ENCODE measurements around the gene QPRT.
A peak's percentile ranks its signal among the peaks of the same experiment; 100 is the strongest.
"Not testable (repeated sequence)": the region's sequence is repeated elsewhere in the genome, so short reads cannot be mapped to it uniquely, and the experiment has no call there.

QPRT gene

DNA sequence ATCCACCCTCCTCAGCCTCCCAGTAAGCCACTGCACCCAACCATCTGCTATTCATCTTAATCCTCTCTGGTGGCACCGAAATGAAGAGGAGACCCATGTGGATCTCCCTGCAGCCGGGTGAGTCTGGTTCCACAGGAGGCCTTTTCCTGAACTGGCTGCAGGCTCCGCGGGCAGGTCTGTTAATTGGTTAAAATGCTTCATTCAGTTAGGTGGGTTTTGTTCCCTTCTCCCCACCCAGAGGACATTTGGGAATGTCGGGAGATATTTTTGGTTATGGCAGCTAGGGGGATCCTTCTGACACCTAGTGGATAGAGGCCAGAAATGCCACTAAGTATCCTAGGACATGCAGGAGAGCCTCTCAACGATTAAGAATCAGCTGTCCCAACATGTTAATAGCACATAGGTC, 50.1 kb downstream of the QPRT start:
- H3K4me3 ChIP-seq = peak overlapping the region; percentile 53
- DNase-seq (ENCODE audit: low read depth, low spot score) = peak; percentile 30
- peak overlapping the region; percentile 20 for H3K9ac ChIP-seq (ENCODE audit: insufficient read length)

DNA sequence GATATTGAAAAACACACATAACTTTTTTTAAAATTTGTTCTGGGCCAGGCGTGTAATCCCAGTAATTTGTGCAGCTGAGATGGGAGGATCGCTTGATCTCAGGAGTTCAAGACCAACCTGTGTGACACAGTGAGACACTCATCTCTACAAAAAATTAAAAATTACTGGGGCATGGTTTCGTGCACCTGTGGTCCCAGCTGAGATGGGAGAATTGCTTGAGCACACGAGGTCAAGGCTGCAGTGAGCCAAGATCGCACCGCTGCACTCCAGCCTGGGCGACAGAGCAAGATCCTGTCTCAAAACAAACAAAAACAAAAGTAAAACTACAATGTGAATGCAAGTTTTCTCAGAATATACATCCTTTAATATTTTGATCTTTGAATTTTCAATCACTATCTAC, 51.7 kb downstream of the QPRT start:
- Histone ChIP-seq H3K4me3 (no peak overlapping the region), H3K9ac (ENCODE audit: insufficient read length) (no peak overlapping the region), H3K36me3 (ENCODE audit: insufficient read depth, low read length) (no peaks in the 10 kb centered on the region), H3K27ac (no peak overlapping the region), H3K9me3 (ENCODE audit: low read depth, low read length) (no peaks in the 10 kb centered on the region)
- no peak for DNase-seq (ENCODE audit: low read depth, low spot score)
- no peak for TF ChIP-seq FOXP2 (optimal IDR thresholded peaks at IDR 0.05; ENCODE audit: control extremely low read depth, extremely low read length, insufficient read depth)
- TF ChIP-seq EZH2 (IDR thresholded peaks at IDR 0.05) = no peak
- TF ChIP-seq POLR2AphosphoS5 (IDR thresholded peaks at IDR 0.05; ENCODE audit: borderline replicate concordance, low read depth, low read length) = no peak

More for the DNA sequence above, 50.1 kb downstream of the QPRT start:
- Histone ChIP-seq H3K36me3 (ENCODE audit: insufficient read depth, low read length) (no peaks in the 10 kb centered on the region), H3K9me3 (ENCODE audit: low read depth, low read length) (no peaks in the 10 kb centered on the region), H3K27ac (no peak overlapping the region)
- TF ChIP-seq FOXP2 (optimal IDR thresholded peaks at IDR 0.05; ENCODE audit: control extremely low read depth, extremely low read length, insufficient read depth) (no peak), POLR2AphosphoS5 (IDR thresholded peaks at IDR 0.05; ENCODE audit: borderline replicate concordance, low read depth, low read length) (no peak), EZH2 (IDR thresholded peaks at IDR 0.05) (no peak)

DNA sequence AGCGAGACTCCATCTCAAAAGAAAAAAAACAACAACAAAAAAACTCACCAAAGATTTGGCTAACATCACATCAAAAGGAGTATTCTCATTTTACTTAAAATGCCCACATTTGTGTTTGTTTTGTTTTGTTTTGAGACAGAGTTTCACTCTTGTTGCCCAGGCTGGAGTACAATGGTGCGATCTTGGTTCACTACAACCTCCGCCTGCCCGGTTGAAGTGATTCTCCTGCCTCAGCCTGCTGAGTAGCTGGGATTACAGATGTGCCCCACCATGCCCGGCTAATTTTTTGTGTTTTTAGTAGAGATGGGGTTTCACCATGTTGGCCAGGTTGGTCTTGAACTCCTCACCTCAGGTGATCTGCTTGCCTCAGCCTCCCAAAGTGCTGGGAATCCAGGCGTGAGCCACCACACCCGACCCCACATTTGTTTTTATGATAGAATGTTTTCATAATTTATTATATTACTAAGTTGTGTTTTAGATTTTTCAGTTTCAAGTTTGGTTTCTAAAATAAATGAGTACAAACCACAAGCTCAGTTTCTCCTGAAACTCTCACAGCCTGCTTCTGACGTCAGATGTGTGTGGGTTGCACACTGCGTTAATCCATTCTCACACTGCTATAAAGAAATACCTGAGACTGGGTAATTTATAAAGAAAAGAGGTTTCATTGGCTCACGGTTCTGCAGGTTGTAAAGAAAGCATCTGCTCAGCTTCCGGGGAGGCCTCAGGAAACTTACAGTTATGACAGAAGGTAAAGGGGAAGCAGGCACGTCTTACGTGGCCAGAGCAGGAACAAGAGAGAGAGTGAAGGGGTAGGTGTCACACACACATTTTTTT, 53.0 kb downstream of the QPRT start:
- not testable (repeated sequence) for H3K4me3 ChIP-seq; H3K9ac ChIP-seq (ENCODE audit: insufficient read length); DNase-seq (ENCODE audit: low read depth, low spot score); H3K9me3 ChIP-seq (ENCODE audit: low read depth, low read length); H3K27ac ChIP-seq; H3K36me3 ChIP-seq (ENCODE audit: insufficient read depth, low read length)

DNA sequence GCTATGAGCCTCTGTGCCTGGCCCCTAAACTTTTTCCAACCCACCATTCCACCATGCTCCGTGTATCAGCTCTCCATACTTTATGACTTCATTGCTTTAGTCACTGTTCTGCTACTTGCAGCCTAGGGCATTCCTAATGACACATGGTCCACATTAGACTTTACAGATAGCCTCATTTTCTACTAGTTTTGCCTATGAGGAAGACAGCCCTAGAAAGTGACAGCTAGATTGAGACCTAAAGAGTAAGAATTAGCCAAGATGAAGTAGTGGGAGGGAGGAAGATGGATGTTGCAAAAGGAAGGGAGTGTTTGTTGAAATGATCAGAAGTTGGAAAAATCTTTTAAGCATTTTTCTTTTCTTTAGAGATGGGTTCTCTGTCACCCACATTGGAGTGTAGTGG, 55.8 kb downstream of the QPRT start:
- Histone ChIP-seq H3K9ac (ENCODE audit: insufficient read length) (no peak overlapping the region), H3K4me3 (no peak overlapping the region), H3K9me3 (ENCODE audit: low read depth, low read length) (no peaks in the 10 kb centered on the region), H3K27ac (no peak overlapping the region), H3K36me3 (ENCODE audit: insufficient read depth, low read length) (no peaks in the 10 kb centered on the region)
- no peak for TF ChIP-seq EZH2 (IDR thresholded peaks at IDR 0.05)
- TF ChIP-seq POLR2AphosphoS5 (IDR thresholded peaks at IDR 0.05; ENCODE audit: borderline replicate concordance, low read depth, low read length) = no peak
- TF ChIP-seq FOXP2 (optimal IDR thresholded peaks at IDR 0.05; ENCODE audit: control extremely low read depth, extremely low read length, insufficient read depth) = no peak
- DNase-seq (ENCODE audit: low read depth, low spot score) = no peak

DNA sequence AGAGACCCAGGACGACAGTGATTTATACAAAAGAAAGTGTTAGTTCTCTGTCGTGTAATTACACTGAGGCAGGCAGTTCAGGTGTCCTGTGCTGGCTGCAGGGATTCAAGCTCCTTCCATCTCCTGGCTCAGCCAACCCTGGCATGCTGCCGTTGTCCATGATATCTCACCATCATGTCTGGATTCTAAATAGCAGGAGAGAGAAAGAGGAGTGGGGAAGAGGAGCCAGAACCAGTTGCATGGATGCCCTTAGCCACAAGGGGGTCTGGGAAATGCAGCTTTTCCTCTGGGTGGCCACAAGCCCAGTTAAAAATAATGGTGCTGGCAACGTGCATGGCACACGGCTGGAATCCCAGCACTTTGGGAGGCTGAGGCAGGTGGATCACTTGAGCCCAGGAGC, 57.1 kb downstream of the QPRT start:
- no peak for DNase-seq (ENCODE audit: low read depth, low spot score)

DNA sequence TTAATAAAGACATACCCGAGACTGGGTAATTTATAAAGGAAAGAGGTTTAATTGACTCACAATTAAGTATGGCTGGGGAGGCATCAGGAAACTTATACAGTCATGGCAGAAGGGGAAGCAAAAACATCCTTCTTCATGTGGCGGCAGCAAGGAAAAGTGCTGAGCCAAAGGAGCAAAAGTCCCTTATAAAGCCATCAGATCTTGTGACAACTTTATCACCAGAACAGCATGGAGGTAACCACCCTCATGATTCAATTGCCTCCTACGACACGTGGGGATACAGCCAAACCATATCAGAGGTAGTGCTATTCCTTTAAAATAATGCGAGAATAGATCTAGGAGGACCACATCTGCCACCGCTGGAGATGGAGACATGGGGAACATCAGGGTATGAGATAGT, 57.8 kb downstream of the QPRT start:
- no peaks in the 10 kb centered on the region for H3K36me3 ChIP-seq (ENCODE audit: insufficient read depth, low read length)
- DNase-seq (ENCODE audit: low read depth, low spot score) = no peak
- H3K4me3 ChIP-seq = no peak overlapping the region
- H3K9ac ChIP-seq (ENCODE audit: insufficient read length) = no peak overlapping the region
- H3K9me3 ChIP-seq (ENCODE audit: low read depth, low read length) = no peaks in the 10 kb centered on the region
- no peak overlapping the region for H3K27ac ChIP-seq
- TF ChIP-seq EZH2 (IDR thresholded peaks at IDR 0.05) (no peak), FOXP2 (optimal IDR thresholded peaks at IDR 0.05; ENCODE audit: control extremely low read depth, extremely low read length, insufficient read depth) (no peak), POLR2AphosphoS5 (IDR thresholded peaks at IDR 0.05; ENCODE audit: borderline replicate concordance, low read depth, low read length) (no peak)

More for the DNA sequence above, 57.1 kb downstream of the QPRT start:
- H3K36me3 ChIP-seq (ENCODE audit: insufficient read depth, low read length) = no peaks in the 10 kb centered on the region
- no peak overlapping the region for H3K27ac ChIP-seq
- H3K9me3 ChIP-seq (ENCODE audit: low read depth, low read length) = no peaks in the 10 kb centered on the region
- H3K9ac ChIP-seq (ENCODE audit: insufficient read length) = no peak overlapping the region
- H3K4me3 ChIP-seq = no peak overlapping the region
- TF ChIP-seq FOXP2 (optimal IDR thresholded peaks at IDR 0.05; ENCODE audit: control extremely low read depth, extremely low read length, insufficient read depth) (no peak), EZH2 (IDR thresholded peaks at IDR 0.05) (no peak), POLR2AphosphoS5 (IDR thresholded peaks at IDR 0.05; ENCODE audit: borderline replicate concordance, low read depth, low read length) (no peak)

DNA sequence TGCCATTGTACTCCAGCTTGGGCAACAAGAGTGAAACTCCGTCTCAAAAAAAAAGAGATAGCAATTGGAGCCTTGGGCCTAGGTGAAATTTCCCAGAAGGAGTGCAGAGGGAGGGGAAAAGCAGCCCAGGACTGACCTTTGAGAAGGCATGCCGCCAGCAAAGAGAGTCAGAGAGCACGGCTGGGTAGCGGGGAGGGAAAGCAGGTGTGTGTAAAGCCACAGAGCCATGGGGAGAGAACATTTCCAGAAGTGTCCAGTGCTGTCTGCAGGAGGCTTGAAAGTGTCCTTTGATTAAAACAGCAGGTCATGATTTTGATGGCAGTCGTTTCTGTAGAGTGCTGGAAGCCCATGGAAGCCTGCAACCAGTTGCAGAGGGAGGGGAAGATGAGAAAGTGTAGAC, 58.7 kb downstream of the QPRT start:
- no peak for TF ChIP-seq FOXP2 (optimal IDR thresholded peaks at IDR 0.05; ENCODE audit: control extremely low read depth, extremely low read length, insufficient read depth)
- no peak for TF ChIP-seq POLR2AphosphoS5 (IDR thresholded peaks at IDR 0.05; ENCODE audit: borderline replicate concordance, low read depth, low read length)
- no peak for TF ChIP-seq EZH2 (IDR thresholded peaks at IDR 0.05)

DNA sequence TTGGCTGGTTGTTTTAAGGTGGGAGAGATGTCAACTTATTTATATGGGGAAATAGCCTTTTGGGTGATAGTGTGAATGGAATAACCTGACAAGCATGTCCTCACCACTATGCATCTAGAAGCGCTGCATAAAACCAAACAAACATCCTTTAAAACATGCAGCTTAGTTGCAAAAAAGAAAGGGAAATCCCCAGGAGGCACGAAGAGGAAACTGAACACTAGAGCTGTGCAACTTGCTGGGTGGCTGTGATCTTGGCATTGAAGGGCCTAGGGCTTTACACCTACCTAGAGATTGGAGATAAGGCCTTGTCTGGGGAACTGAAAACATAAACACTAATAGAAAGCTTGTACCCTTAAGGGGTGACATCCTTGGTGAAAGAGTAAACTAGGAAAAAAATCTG, 59.5 kb downstream of the QPRT start:
- Histone ChIP-seq H3K9ac (ENCODE audit: insufficient read length) (no peak overlapping the region), H3K27ac (no peak overlapping the region), H3K36me3 (ENCODE audit: insufficient read depth, low read length) (no peaks in the 10 kb centered on the region), H3K4me3 (no peak overlapping the region), H3K9me3 (ENCODE audit: low read depth, low read length) (no peaks in the 10 kb centered on the region)
- DNase-seq (ENCODE audit: low read depth, low spot score) = no peak
- TF ChIP-seq POLR2AphosphoS5 (IDR thresholded peaks at IDR 0.05; ENCODE audit: borderline replicate concordance, low read depth, low read length) (no peak), FOXP2 (optimal IDR thresholded peaks at IDR 0.05; ENCODE audit: control extremely low read depth, extremely low read length, insufficient read depth) (no peak), EZH2 (IDR thresholded peaks at IDR 0.05) (no peak)

More for the DNA sequence above, 58.7 kb downstream of the QPRT start:
- H3K27ac ChIP-seq = no peak overlapping the region
- H3K36me3 ChIP-seq (ENCODE audit: insufficient read depth, low read length) = no peaks in the 10 kb centered on the region
- no peak overlapping the region for H3K4me3 ChIP-seq
- no peaks in the 10 kb centered on the region for H3K9me3 ChIP-seq (ENCODE audit: low read depth, low read length)
- DNase-seq (ENCODE audit: low read depth, low spot score) = no peak
- no peak overlapping the region for H3K9ac ChIP-seq (ENCODE audit: insufficient read length)

DNA sequence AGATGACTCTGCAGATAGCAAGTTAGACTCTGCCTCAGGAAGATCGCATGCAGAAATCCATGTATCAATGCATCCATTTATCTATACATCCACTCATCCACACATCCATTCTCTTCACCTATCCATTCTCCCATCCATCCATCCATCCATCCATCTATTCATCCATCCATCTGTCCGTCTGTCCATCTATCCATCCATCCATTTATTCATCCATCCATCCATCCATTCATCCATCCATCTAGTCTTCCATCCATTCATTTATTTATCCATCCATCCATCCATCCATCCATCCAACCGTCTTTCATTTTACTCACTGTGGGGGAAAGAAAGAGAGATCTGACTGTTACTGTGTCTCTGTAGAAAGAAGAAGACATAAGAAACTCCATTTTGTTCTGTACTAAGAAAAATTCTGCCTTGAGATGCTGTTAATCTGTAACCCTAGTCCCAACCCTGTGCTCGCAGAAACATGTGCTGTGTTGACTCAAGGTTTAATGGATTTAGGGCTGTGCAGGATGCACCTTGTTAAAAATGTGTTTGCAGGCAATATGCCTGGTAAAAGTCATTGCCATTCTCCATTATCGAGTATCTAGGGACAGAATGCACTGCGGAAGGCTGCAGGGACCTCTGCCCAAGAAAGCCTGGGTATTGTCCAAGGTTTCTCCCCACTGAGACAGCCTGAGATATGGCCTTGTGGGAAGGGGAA, 61.1 kb downstream of the QPRT start:
- not testable (repeated sequence) for H3K27ac ChIP-seq; DNase-seq (ENCODE audit: low read depth, low spot score)

DNA sequence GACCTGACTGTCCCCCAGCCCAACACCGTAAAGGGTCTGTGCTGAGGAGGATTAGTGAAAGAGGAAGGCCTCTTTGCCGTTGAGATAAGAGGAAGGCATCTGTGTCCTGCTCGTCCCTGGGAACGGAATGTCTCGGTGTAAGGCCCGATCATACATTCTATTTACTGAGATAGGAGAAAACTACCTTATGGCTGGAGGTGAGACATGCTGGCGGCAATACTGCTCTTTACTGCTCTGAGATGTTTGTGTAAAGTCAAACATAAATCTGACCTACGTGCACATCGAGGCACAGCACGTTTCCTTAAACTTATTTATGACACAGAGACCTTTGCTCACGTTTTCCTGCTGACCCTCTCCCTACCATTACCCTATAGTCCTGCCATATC, 61.6 kb downstream of the QPRT start:
- H3K36me3 ChIP-seq (ENCODE audit: insufficient read depth, low read length); H3K9ac ChIP-seq (ENCODE audit: insufficient read length); DNase-seq (ENCODE audit: low read depth, low spot score); H3K27ac ChIP-seq; H3K4me3 ChIP-seq; H3K9me3 ChIP-seq (ENCODE audit: low read depth, low read length): not testable (repeated sequence)

More for the DNA sequence above, 61.1 kb downstream of the QPRT start:
- H3K9ac ChIP-seq (ENCODE audit: insufficient read length); H3K9me3 ChIP-seq (ENCODE audit: low read depth, low read length); H3K36me3 ChIP-seq (ENCODE audit: insufficient read depth, low read length); H3K4me3 ChIP-seq: not testable (repeated sequence)
